ENCODE results near the gene PUS7L.
"Not testable (repeated sequence)": the region's sequence is repeated elsewhere in the genome, so short reads cannot be mapped to it uniquely, and the experiment has no call there.

Gene PUS7L

DNA sequence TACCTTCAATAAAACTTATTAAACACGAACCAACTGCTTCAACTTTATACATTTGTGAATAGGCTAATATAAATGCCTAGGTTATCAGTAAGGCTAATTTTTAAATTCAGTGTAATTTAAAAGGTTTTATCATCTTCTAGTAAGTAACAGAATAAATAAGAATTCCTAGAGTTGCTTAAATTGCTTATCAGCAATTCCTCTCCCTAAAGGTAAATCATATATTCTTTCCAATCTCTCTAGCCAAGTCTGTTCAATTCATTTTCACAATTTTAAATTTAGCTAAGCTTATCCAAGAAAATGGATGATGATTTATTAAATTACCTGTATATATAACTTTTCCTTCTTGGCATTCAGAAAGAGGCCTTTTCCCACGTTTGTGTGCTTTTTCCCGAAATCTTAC is 4.6 kb downstream of the PUS7L start:
- DNase-seq (ENCODE audit: insufficient read length, low spot score) (no peak), FAIRE-seq (no peak)
- TF ChIP-seq POU2F2 (IDR thresholded peaks at IDR 0.05; ENCODE audit: low read depth, low read length) (no peak), POLR2AphosphoS5 (IDR thresholded peaks at IDR 0.05; ENCODE audit: low read depth, low read length) (no peak), SPI1 (IDR thresholded peaks at IDR 0.05; ENCODE audit: low read depth, low read length) (no peak), TAF1 (IDR thresholded peaks at IDR 0.05; ENCODE audit: low read depth, low read length) (no peak), PAX5 (IDR thresholded peaks at IDR 0.05; ENCODE audit: insufficient read depth, low read length, severe bottlenecking) (no peak), POLR2A (IDR thresholded peaks at IDR 0.05; ENCODE audit: low read depth, low read length) (no peak)

DNA sequence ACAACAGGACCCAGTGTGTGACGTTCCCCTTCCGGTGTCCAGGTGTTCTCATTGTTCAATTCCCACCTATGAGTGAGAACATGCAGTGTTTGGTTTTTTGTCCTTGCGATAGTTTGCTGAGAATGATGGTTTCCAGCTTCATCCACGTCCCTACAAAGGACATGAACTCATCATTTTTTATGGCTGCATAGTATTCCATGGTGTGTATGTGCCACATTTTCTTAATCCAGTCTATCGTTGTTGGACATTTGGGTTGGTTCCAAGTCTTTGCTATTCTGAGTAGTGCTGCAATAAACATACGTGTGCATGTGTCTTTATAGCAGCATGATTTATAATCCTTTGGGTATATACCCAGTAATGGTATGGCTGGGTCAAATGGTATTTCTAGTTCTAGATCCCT is 7.2 kb downstream of the PUS7L start:
- not testable (repeated sequence) for DNase-seq (ENCODE audit: insufficient read length, low spot score); FAIRE-seq

DNA sequence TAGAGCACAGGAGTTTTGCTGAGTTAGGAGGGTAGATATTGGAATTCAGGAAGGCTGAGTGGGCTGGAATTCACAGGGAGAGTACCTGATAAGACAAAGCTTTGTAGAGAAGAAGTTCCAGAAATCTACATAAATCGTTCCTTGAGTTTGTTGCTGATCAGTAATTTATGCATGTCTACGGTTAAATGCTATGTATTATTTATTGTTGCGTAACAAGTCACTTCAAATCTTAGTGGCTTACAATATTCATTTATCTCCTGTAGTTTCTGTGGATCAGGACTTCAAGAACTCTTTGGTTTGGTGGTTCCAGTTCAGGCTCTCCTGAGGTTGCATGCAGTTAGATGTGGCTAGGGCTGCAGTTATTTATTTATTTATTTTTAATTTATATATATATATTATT is 7.8 kb downstream of the PUS7L start:
- TF ChIP-seq PAX5 (IDR thresholded peaks at IDR 0.05; ENCODE audit: insufficient read depth, low read length, severe bottlenecking): no peak
- no peak for TF ChIP-seq POLR2A (IDR thresholded peaks at IDR 0.05; ENCODE audit: low read depth, low read length)
- TF ChIP-seq POLR2AphosphoS5 (IDR thresholded peaks at IDR 0.05; ENCODE audit: low read depth, low read length): no peak
- TF ChIP-seq SPI1 (IDR thresholded peaks at IDR 0.05; ENCODE audit: low read depth, low read length): no peak
- TF ChIP-seq TAF1 (IDR thresholded peaks at IDR 0.05; ENCODE audit: low read depth, low read length): no peak
- no peak for TF ChIP-seq POU2F2 (IDR thresholded peaks at IDR 0.05; ENCODE audit: low read depth, low read length)
- no peak for DNase-seq (ENCODE audit: insufficient read length, low spot score)
- no peak for FAIRE-seq

DNA sequence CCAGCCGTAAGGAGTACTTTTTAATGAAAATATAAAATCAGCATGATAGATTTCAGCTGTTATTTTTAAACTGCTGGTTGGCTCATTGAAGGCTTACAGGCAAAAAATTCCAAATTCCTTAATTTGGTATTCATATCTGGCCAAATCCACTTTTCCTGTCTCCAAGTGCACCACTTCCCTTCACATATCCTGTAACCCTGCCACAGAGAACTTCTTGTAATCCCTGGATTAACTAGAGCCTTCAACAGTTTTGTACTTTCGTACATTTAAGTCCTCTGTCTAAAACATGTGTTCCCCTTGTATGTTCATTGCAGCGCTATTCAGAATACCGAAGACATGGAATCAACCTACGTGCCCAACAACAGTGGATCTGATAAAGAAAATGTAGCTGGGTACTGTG is 9.6 kb downstream of the PUS7L start:
- DNase-seq (ENCODE audit: insufficient read length, low spot score) (no peak), FAIRE-seq (no peak)
- TF ChIP-seq SPI1 (IDR thresholded peaks at IDR 0.05; ENCODE audit: low read depth, low read length): no peak
- TF ChIP-seq TAF1 (IDR thresholded peaks at IDR 0.05; ENCODE audit: low read depth, low read length): no peak
- no peak for TF ChIP-seq POU2F2 (IDR thresholded peaks at IDR 0.05; ENCODE audit: low read depth, low read length)
- TF ChIP-seq PAX5 (IDR thresholded peaks at IDR 0.05; ENCODE audit: insufficient read depth, low read length, severe bottlenecking): no peak
- no peak for TF ChIP-seq POLR2AphosphoS5 (IDR thresholded peaks at IDR 0.05; ENCODE audit: low read depth, low read length)
- no peak for TF ChIP-seq POLR2A (IDR thresholded peaks at IDR 0.05; ENCODE audit: low read depth, low read length)

DNA sequence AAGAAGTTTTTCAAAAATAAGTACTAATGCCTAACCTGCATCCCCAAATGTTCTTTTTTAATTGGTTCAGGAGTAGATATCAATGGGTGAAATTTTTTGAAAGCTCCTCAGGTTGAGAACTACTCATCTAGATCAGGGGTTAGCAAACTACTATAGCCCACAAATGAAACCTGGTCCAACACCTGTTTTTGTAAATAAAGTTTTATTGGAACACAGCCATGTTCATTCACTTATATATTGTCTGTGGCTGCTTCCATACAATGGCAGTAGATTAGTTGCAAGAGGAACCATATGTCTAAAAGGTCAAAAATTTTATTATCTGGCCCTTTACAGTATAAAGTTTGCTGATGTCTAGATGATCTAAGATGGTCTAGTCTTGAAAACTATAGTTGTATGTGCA is 13.8 kb downstream of the PUS7L start:
- FAIRE-seq (no peak), DNase-seq (ENCODE audit: insufficient read length, low spot score) (no peak)
- TF ChIP-seq POLR2AphosphoS5 (IDR thresholded peaks at IDR 0.05; ENCODE audit: low read depth, low read length): no peak
- TF ChIP-seq TAF1 (IDR thresholded peaks at IDR 0.05; ENCODE audit: low read depth, low read length): no peak
- TF ChIP-seq POLR2A (IDR thresholded peaks at IDR 0.05; ENCODE audit: low read depth, low read length): no peak
- TF ChIP-seq POU2F2 (IDR thresholded peaks at IDR 0.05; ENCODE audit: low read depth, low read length): no peak
- TF ChIP-seq SPI1 (IDR thresholded peaks at IDR 0.05; ENCODE audit: low read depth, low read length): no peak
- no peak for TF ChIP-seq PAX5 (IDR thresholded peaks at IDR 0.05; ENCODE audit: insufficient read depth, low read length, severe bottlenecking)

DNA sequence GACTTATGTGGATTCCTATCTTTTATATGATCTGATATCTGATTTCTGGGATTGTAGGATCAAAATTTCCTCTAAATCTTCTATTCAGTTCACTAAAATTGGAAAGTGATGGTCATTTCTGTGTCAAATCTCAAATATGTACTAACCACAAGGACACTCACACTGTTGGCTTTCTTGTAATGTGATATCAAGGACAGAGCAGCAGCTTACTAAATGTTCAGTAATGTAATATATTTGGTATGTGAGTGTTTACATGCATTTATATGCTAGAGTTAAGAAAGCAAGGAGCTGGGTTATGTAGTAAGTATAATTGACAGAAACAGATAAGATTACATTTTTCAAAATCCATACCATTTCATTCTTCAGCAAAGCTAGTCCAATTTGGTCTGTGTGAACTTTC is 16.5 kb downstream of the PUS7L start:
- TF ChIP-seq POU2F2 (IDR thresholded peaks at IDR 0.05; ENCODE audit: low read depth, low read length): no peak
- TF ChIP-seq POLR2AphosphoS5 (IDR thresholded peaks at IDR 0.05; ENCODE audit: low read depth, low read length): no peak
- no peak for TF ChIP-seq SPI1 (IDR thresholded peaks at IDR 0.05; ENCODE audit: low read depth, low read length)
- TF ChIP-seq PAX5 (IDR thresholded peaks at IDR 0.05; ENCODE audit: insufficient read depth, low read length, severe bottlenecking): no peak
- no peak for TF ChIP-seq POLR2A (IDR thresholded peaks at IDR 0.05; ENCODE audit: low read depth, low read length)
- TF ChIP-seq TAF1 (IDR thresholded peaks at IDR 0.05; ENCODE audit: low read depth, low read length): no peak
- DNase-seq (ENCODE audit: insufficient read length, low spot score) (no peak), FAIRE-seq (no peak)

DNA sequence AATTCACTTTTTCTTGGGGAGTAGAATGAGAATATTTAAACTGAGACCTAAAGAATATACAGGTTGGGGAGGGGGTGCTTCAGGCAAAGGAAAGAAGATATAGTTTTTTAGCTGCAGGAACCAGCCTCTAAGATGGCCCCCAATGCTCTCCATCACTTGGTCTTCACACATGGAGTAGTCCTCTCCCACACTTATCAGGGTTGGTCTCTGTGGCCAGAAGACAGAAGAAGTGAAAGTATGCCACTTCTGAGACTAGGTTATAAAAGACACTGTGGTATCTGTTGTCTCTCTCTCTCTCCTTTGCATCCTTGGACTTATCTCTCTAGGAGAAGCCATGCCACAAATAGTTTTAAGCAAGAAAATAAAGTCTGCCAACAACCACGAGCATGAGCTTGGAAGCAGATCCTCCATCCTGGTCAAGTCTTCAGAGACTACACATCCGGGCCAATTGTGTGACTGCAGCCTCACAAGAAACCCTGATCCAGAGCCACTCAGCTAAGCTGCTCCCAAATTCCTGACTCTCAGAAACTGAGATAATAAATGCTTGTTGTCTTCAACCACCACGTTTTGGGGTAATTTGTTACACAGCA is 18.0 kb downstream of the PUS7L start:
- TF ChIP-seq TAF1 (IDR thresholded peaks at IDR 0.05; ENCODE audit: low read depth, low read length) (no peak), POU2F2 (IDR thresholded peaks at IDR 0.05; ENCODE audit: low read depth, low read length) (no peak), PAX5 (IDR thresholded peaks at IDR 0.05; ENCODE audit: insufficient read depth, low read length, severe bottlenecking) (no peak), SPI1 (IDR thresholded peaks at IDR 0.05; ENCODE audit: low read depth, low read length) (peak; percentile 65), POLR2A (IDR thresholded peaks at IDR 0.05; ENCODE audit: low read depth, low read length) (no peak), POLR2AphosphoS5 (IDR thresholded peaks at IDR 0.05; ENCODE audit: low read depth, low read length) (no peak)
- DNase-seq (ENCODE audit: insufficient read length, low spot score) (no peak), FAIRE-seq (no peak)

DNA sequence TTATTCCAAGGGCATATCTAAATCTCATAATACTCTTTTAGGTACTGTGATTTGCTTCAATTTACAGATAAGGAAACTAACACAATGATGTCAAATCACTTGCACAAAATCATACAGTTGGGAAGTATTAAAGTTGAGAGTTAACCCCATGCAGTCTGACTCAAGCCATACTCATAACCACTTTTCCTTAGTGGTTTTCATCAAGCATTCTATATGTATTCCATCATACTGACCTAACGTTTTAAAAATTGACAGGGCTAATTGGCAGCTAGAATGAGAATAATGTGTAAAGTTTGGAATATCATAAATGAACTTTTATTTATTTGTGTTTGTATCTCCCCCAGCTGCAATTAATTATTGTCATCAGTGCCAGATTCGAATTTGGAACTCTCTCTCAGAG is 20.9 kb downstream of the PUS7L start:
- FAIRE-seq (no peak), DNase-seq (ENCODE audit: insufficient read length, low spot score) (no peak)
- TF ChIP-seq POU2F2 (IDR thresholded peaks at IDR 0.05; ENCODE audit: low read depth, low read length) (no peak), POLR2AphosphoS5 (IDR thresholded peaks at IDR 0.05; ENCODE audit: low read depth, low read length) (no peak), PAX5 (IDR thresholded peaks at IDR 0.05; ENCODE audit: insufficient read depth, low read length, severe bottlenecking) (no peak), TAF1 (IDR thresholded peaks at IDR 0.05; ENCODE audit: low read depth, low read length) (no peak), SPI1 (IDR thresholded peaks at IDR 0.05; ENCODE audit: low read depth, low read length) (no peak)

DNA sequence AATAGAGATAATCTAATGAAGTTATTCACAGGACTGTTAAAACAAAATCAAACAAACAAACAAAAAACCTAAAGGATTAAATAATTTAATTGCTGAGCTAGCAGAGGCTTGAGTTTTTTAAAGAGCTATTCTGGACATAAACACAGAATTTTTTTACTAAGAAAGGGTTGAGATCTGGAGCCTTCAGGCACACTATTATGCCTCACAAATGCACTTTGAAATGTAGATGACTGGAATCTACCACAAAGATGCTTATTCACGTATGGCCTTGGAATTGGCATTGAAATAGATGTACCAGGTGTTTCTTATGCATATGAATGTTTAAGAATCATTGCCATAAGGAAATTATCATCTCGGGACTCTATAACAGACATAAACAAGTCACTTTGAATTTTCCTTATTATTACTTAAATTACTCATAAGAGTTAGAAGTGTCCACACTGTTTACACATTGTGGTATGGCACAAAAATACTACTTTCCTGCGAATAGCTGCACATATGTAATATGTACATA is 21.6 kb downstream of the PUS7L start:
- FAIRE-seq (no peak), DNase-seq (ENCODE audit: insufficient read length, low spot score) (no peak)
- TF ChIP-seq SPI1 (IDR thresholded peaks at IDR 0.05; ENCODE audit: low read depth, low read length) (no peak), TAF1 (IDR thresholded peaks at IDR 0.05; ENCODE audit: low read depth, low read length) (no peak), POLR2A (IDR thresholded peaks at IDR 0.05; ENCODE audit: low read depth, low read length) (no peak), POU2F2 (IDR thresholded peaks at IDR 0.05; ENCODE audit: low read depth, low read length) (no peak), POLR2AphosphoS5 (IDR thresholded peaks at IDR 0.05; ENCODE audit: low read depth, low read length) (no peak), PAX5 (IDR thresholded peaks at IDR 0.05; ENCODE audit: insufficient read depth, low read length, severe bottlenecking) (no peak)

DNA sequence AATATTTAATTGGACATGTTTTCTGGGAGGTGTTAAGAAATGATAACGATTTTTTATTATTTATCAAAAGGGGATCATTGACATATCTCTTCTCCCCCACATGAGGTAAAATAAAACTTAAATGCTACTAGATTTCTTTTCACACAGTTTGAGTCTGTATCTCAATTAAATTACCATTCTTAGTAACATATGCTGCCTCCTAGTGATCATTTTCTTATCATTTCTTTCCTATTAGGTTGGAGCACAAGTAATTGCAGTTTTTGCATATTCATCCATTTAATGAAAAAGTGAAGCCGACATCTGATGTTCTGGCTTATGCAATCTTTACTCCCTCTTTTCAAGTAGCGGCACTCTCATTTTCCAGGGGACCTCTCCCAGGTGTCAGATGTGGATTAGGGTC is 24.9 kb downstream of the PUS7L start:
- no peak for FAIRE-seq
- no peak for TF ChIP-seq TAF1 (IDR thresholded peaks at IDR 0.05; ENCODE audit: low read depth, low read length)
- TF ChIP-seq SPI1 (IDR thresholded peaks at IDR 0.05; ENCODE audit: low read depth, low read length): no peak
- TF ChIP-seq POU2F2 (IDR thresholded peaks at IDR 0.05; ENCODE audit: low read depth, low read length): no peak
- no peak for TF ChIP-seq PAX5 (IDR thresholded peaks at IDR 0.05; ENCODE audit: insufficient read depth, low read length, severe bottlenecking)
- no peak for TF ChIP-seq POLR2AphosphoS5 (IDR thresholded peaks at IDR 0.05; ENCODE audit: low read depth, low read length)
- no peak for TF ChIP-seq POLR2A (IDR thresholded peaks at IDR 0.05; ENCODE audit: low read depth, low read length)
- no peak for DNase-seq (ENCODE audit: insufficient read length, low spot score)

Measured in GM12891 (cell line).